ENCODE data around the gene TRIM39.

Gene TRIM39

DNA sequence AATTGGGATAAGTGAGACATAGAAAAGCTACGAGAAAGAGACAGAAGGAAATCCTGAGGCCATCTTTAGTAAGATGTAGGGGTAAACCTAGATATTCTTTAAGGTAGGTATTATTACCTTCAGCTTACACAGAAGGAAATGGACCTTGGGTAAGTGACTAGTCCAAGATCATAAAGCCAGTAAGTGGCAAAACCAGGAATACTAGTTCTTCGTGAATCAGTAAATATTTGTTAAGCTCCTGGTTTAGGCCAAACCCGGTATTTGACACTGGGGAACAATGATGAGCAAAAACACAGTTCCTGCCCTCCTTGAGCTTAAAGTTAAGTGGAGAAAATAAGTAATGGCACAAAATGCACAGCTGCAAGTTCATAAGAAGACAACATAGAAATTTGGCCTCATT, 5.3 kb downstream of the TRIM39 start:
- DNase-seq: no peak
- Histone ChIP-seq H4K8ac (ENCODE audit: low read depth, low read length) (no peak overlapping the region), H3K27me3 (ENCODE audit: insufficient read depth, low read length, poor library complexity) (no peaks in the 10 kb centered on the region), H3K56ac (ENCODE audit: low read length) (no peak overlapping the region), H3K4me2 (ENCODE audit: low read length) (no peak overlapping the region), H2BK5ac (ENCODE audit: low read length) (no peak overlapping the region), H2BK15ac (replicated peaks; ENCODE audit: low read depth) (no peak overlapping the region), H3K9ac (ENCODE audit: low read length) (no peak overlapping the region), H3K36me3 (ENCODE audit: control insufficient read depth, insufficient read depth, low read length) (no peaks in the 10 kb centered on the region), H2BK120ac (ENCODE audit: low read depth, low read length) (no peak overlapping the region), H3K79me2 (ENCODE audit: control insufficient read depth, insufficient read depth, low read length) (no peaks in the 10 kb centered on the region), H3K23ac (ENCODE audit: low read length) (no peak overlapping the region), H2AK5ac (ENCODE audit: low read length) (no peak overlapping the region), H3K27ac (ENCODE audit: low read depth, low read length) (no peak overlapping the region), H3K4ac (ENCODE audit: low read depth, low read length) (no peak overlapping the region), H4K5ac (ENCODE audit: low read length) (no peak overlapping the region), H3K79me1 (ENCODE audit: low read length) (peaks cover 4% of the 10 kb centered on the region), H3K4me1 (ENCODE audit: control insufficient read depth, low read depth, low read length) (peaks cover 2% of the 10 kb centered on the region), H3K4me3 (ENCODE audit: low read length) (no peak overlapping the region), H3K18ac (ENCODE audit: low read length) (no peak overlapping the region)
- WGBS (ENCODE audit: extremely low coverage, insufficient coverage, low lambda C conversion rate): no CpG with 5 or more reads among the region's 3 CpGs

DNA sequence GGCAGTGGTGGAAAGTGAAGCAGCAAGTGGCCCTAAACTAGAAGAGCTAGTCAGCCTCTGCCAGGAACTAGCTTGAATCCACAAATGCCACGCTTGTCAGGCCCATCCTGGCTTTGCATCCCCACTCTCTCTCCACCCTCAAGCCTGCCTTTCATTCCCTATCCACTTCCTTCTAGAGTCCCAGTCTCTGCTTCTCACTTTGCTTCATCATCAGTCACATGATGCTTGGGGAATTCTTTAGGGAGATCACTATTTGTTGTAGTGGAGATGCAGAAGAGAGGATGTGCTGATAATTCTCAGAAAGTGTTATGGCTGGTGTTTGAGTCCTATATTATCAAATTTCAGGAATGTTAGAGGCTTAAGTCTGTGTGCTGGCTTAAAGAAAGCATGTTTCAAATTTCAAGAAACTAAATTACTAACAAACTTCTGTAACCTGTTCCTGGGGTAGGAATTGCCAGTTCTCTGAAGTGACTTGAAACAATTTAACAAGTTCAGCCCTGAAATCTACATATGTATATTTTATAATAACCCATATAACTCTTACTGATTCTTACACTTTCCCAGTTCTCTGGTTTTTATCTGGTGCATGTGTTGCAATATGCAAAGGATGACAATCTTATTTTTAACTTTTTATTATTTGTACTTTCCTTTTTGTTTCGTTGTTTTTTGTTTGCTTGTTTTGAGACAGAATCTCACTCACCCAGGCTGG, 7.5 kb downstream of the TRIM39 start:
- no CpG with 5 or more reads among the region's 2 CpGs for WGBS (ENCODE audit: extremely low coverage, insufficient coverage, low lambda C conversion rate)
- H2BK15ac ChIP-seq (replicated peaks; ENCODE audit: low read depth): no peak overlapping the region
- H3K9ac ChIP-seq (ENCODE audit: low read length): no peak overlapping the region
- no peak for DNase-seq
- H3K23ac ChIP-seq (ENCODE audit: low read length): no peak overlapping the region
- H3K4ac ChIP-seq (ENCODE audit: low read depth, low read length): no peak overlapping the region
- H3K4me1 ChIP-seq (ENCODE audit: control insufficient read depth, low read depth, low read length): no peaks in the 10 kb centered on the region
- no peak overlapping the region for H3K18ac ChIP-seq (ENCODE audit: low read length)
- H3K4me3 ChIP-seq (ENCODE audit: low read length): no peak overlapping the region
- H3K56ac ChIP-seq (ENCODE audit: low read length): no peak overlapping the region
- H4K5ac ChIP-seq (ENCODE audit: low read length): no peak overlapping the region
- no peak overlapping the region for H2BK120ac ChIP-seq (ENCODE audit: low read depth, low read length)
- H3K27ac ChIP-seq (ENCODE audit: low read depth, low read length): no peak overlapping the region
- no peaks in the 10 kb centered on the region for H3K79me2 ChIP-seq (ENCODE audit: control insufficient read depth, insufficient read depth, low read length)
- H4K8ac ChIP-seq (ENCODE audit: low read depth, low read length): no peak overlapping the region
- no peaks in the 10 kb centered on the region for H3K36me3 ChIP-seq (ENCODE audit: control insufficient read depth, insufficient read depth, low read length)
- no peak overlapping the region for H2BK5ac ChIP-seq (ENCODE audit: low read length)
- no peaks in the 10 kb centered on the region for H3K27me3 ChIP-seq (ENCODE audit: insufficient read depth, low read length, poor library complexity)
- H3K79me1 ChIP-seq (ENCODE audit: low read length): no peaks in the 10 kb centered on the region
- no peak overlapping the region for H2AK5ac ChIP-seq (ENCODE audit: low read length)
- no peak overlapping the region for H3K4me2 ChIP-seq (ENCODE audit: low read length)

DNA sequence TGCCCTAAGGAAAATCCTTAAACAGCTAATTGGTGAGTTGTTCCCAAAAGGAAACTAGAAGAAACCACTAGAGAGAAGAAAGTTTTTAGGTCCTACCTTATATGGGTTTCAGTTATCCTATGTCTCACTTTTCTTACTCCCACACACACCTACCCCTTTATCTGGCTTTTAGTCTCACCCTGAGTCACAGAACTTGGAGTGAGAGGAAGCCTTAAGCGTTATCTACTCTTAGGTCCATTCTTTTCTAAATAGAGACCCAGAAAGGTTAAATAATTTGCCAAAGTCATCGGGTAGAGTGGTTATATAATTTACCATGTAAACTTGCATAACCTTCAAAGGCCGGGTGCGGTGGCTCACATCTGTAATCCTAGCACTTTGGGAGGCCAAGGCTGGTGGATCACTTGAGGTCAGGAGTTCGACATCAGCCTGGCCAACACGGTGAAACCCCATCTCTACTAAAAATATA, 13.9 kb downstream of the TRIM39 start:
- H2BK5ac ChIP-seq (ENCODE audit: low read length): no peak overlapping the region

DNA sequence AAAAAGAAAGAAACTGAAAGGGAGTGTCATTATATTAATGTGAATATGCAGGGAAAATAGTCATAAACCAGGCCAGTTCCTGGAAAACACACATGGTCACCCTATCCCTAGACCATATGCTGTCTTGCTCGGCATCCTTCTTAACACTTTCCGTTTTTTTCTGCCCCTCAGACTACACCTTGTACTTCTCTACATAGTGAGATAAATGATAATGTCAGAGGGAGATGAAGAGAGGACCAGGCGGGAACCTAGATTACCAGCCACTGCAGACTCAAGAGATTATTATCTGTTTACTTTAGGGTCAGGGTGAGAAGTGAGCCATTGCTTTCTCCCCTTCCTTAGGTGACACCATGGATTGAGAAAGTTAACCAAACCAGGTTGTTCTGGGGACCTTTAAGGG, 14.5 kb downstream of the TRIM39 start:
- no peak overlapping the region for H2BK120ac ChIP-seq (ENCODE audit: low read depth, low read length)
- H3K23ac ChIP-seq (ENCODE audit: low read length): no peak overlapping the region
- H2BK5ac ChIP-seq (ENCODE audit: low read length): no peak overlapping the region
- no peaks in the 10 kb centered on the region for H3K79me2 ChIP-seq (ENCODE audit: control insufficient read depth, insufficient read depth, low read length)
- no peak overlapping the region for H3K4ac ChIP-seq (ENCODE audit: low read depth, low read length)
- no peak overlapping the region for H3K18ac ChIP-seq (ENCODE audit: low read length)
- no peak for DNase-seq
- no peak overlapping the region for H3K4me2 ChIP-seq (ENCODE audit: low read length)
- H4K5ac ChIP-seq (ENCODE audit: low read length): no peak overlapping the region
- no peaks in the 10 kb centered on the region for H3K27me3 ChIP-seq (ENCODE audit: insufficient read depth, low read length, poor library complexity)
- H3K4me3 ChIP-seq (ENCODE audit: low read length): no peak overlapping the region
- no peak overlapping the region for H3K9ac ChIP-seq (ENCODE audit: low read length)
- H3K79me1 ChIP-seq (ENCODE audit: low read length): peaks cover 5% of the 10 kb centered on the region
- H2AK5ac ChIP-seq (ENCODE audit: low read length): no peak overlapping the region
- H4K8ac ChIP-seq (ENCODE audit: low read depth, low read length): no peak overlapping the region
- peaks cover 2% of the 10 kb centered on the region for H3K4me1 ChIP-seq (ENCODE audit: control insufficient read depth, low read depth, low read length)
- H3K56ac ChIP-seq (ENCODE audit: low read length): no peak overlapping the region
- H3K36me3 ChIP-seq (ENCODE audit: control insufficient read depth, insufficient read depth, low read length): peaks cover 2% of the 10 kb centered on the region
- no CpG with 5 or more reads among the region's 3 CpGs for WGBS (ENCODE audit: extremely low coverage, insufficient coverage, low lambda C conversion rate)
- H3K27ac ChIP-seq (ENCODE audit: low read depth, low read length): no peak overlapping the region
- no peak overlapping the region for H2BK15ac ChIP-seq (replicated peaks; ENCODE audit: low read depth)

More for the DNA sequence above, 13.9 kb downstream of the TRIM39 start:
- no peak overlapping the region for H3K4me3 ChIP-seq (ENCODE audit: low read length)
- no peaks in the 10 kb centered on the region for H3K79me1 ChIP-seq (ENCODE audit: low read length)
- no peak overlapping the region for H2BK15ac ChIP-seq (replicated peaks; ENCODE audit: low read depth)
- H3K4ac ChIP-seq (ENCODE audit: low read depth, low read length): no peak overlapping the region
- no peaks in the 10 kb centered on the region for H3K4me1 ChIP-seq (ENCODE audit: control insufficient read depth, low read depth, low read length)
- no peaks in the 10 kb centered on the region for H3K79me2 ChIP-seq (ENCODE audit: control insufficient read depth, insufficient read depth, low read length)
- no peak overlapping the region for H3K27ac ChIP-seq (ENCODE audit: low read depth, low read length)
- H3K23ac ChIP-seq (ENCODE audit: low read length): no peak overlapping the region
- no peak overlapping the region for H3K4me2 ChIP-seq (ENCODE audit: low read length)
- H3K27me3 ChIP-seq (ENCODE audit: insufficient read depth, low read length, poor library complexity): no peaks in the 10 kb centered on the region
- H2BK120ac ChIP-seq (ENCODE audit: low read depth, low read length): no peak overlapping the region
- DNase-seq: no peak
- H2AK5ac ChIP-seq (ENCODE audit: low read length): no peak overlapping the region
- no peak overlapping the region for H3K18ac ChIP-seq (ENCODE audit: low read length)
- no peak overlapping the region for H4K8ac ChIP-seq (ENCODE audit: low read depth, low read length)
- H3K36me3 ChIP-seq (ENCODE audit: control insufficient read depth, insufficient read depth, low read length): peaks cover 2% of the 10 kb centered on the region
- no peak overlapping the region for H3K9ac ChIP-seq (ENCODE audit: low read length)
- no CpG with 5 or more reads among the region's 6 CpGs for WGBS (ENCODE audit: extremely low coverage, insufficient coverage, low lambda C conversion rate)
- no peak overlapping the region for H3K56ac ChIP-seq (ENCODE audit: low read length)
- H4K5ac ChIP-seq (ENCODE audit: low read length): no peak overlapping the region

DNA sequence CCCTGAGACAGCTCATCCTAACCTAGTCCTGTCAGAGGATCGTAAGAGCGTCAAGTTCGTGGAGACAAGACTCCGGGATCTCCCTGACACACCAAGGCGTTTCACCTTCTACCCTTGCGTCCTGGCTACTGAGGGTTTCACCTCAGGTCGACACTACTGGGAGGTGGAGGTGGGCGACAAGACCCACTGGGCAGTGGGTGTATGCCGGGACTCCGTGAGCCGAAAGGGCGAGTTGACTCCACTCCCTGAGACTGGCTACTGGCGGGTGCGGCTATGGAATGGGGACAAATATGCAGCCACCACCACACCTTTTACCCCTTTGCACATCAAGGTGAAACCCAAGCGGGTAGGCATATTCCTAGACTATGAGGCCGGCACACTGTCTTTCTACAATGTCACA, 15.0 kb downstream of the TRIM39 start:
- no peak overlapping the region for H2AK5ac ChIP-seq (ENCODE audit: low read length)
- no peak overlapping the region for H3K4me3 ChIP-seq (ENCODE audit: low read length)
- no peaks in the 10 kb centered on the region for H3K79me2 ChIP-seq (ENCODE audit: control insufficient read depth, insufficient read depth, low read length)
- H3K79me1 ChIP-seq (ENCODE audit: low read length): peaks cover 8% of the 10 kb centered on the region
- no peak overlapping the region for H4K5ac ChIP-seq (ENCODE audit: low read length)
- H3K56ac ChIP-seq (ENCODE audit: low read length): no peak overlapping the region
- DNase-seq: no peak
- H3K4ac ChIP-seq (ENCODE audit: low read depth, low read length): no peak overlapping the region
- WGBS (ENCODE audit: extremely low coverage, insufficient coverage, low lambda C conversion rate): no CpG with 5 or more reads among the region's 16 CpGs
- peaks cover 2% of the 10 kb centered on the region for H3K4me1 ChIP-seq (ENCODE audit: control insufficient read depth, low read depth, low read length)
- H3K27me3 ChIP-seq (ENCODE audit: insufficient read depth, low read length, poor library complexity): no peaks in the 10 kb centered on the region
- H3K36me3 ChIP-seq (ENCODE audit: control insufficient read depth, insufficient read depth, low read length): peaks cover 7% of the 10 kb centered on the region
- no peak overlapping the region for H3K9ac ChIP-seq (ENCODE audit: low read length)
- H3K23ac ChIP-seq (ENCODE audit: low read length): no peak overlapping the region
- no peak overlapping the region for H3K18ac ChIP-seq (ENCODE audit: low read length)
- no peak overlapping the region for H3K27ac ChIP-seq (ENCODE audit: low read depth, low read length)
- no peak overlapping the region for H4K8ac ChIP-seq (ENCODE audit: low read depth, low read length)
- no peak overlapping the region for H2BK15ac ChIP-seq (replicated peaks; ENCODE audit: low read depth)
- no peak overlapping the region for H2BK5ac ChIP-seq (ENCODE audit: low read length)
- no peak overlapping the region for H3K4me2 ChIP-seq (ENCODE audit: low read length)
- H2BK120ac ChIP-seq (ENCODE audit: low read depth, low read length): no peak overlapping the region

Measured in mesendoderm (in vitro differentiated cells).